OCI-LY7 (cell line): Measurements from ENCODE around the gene UBE2D4.

Experiments
- CTCF ChIP-seq: fragments of 200-600 bp; sonication (generic); conservative IDR thresholded peaks from 2 replicates; pipeline ENCODE4 v1.5.1; 2014; ENCODE audit warnings: mild to moderate bottlenecking, antibody characterized with exemption, low read length, moderate library complexity, mixed read lengths
- EZH2phosphoT487 ChIP-seq: fragments of 200-600 bp; sonication (generic); IDR thresholded peaks from 2 replicates; pipeline ENCODE4 v1.6.1; 2018; ENCODE audit warnings: low read depth, borderline replicate concordance, mild to moderate bottlenecking, mixed run types, antibody characterized with exemption, low read length, moderate library complexity, mixed read lengths

- no peak for TF ChIP-seq CTCF
- no peak for TF ChIP-seq EZH2phosphoT487
Observed at GRCh38 chr7:43921423-43921822, 4.8 kb upstream of the UBE2D4 start.
